ENCODE measurements around the gene HNRNPLL.

Gene HNRNPLL

GRCh38 chr2:38527338-38528007, 75.3 kb downstream of the HNRNPLL start:
- DNase-seq (ENCODE audit: low read depth) = no peak

DNA sequence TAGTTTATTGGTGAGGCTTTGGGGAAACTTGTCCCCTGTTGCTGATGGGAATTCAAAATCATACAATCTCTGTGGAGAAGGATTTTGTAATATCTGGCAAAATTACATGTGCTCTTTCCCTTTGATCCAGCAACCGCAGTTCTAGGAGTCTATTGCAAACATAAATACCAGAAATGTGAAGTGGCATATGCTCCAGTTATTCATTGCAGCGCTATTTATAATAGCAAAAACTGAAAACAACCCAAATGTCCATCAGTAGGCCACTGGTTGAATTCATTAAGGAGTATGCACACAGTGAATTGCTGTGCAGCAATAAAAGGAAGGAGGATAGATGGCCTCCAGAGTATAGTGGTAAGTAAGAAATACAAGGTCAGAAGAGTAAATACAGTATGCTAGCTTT, 76.5 kb downstream of the HNRNPLL start:
- DNase-seq (ENCODE audit: low read depth) = no peak

DNA sequence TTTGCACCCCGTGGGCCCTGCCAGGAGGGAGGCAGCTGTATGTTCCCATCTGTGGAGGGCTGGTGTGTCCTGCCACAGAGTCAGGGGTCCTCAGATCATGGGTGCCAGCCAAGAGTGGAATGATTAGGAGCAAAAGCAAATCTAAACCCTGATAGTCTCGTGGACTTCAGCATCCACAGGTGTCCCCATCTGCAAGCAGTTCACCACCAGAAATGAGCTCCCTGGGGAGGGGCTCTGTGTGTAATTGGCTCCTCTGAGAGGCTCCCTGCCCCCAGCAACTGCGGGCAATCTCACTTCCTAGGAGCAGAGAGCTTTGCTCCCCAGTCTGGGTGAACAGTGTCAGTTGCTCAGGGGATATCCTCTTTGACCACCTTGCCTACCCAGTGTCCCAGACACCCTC, 78.1 kb downstream of the HNRNPLL start:
- DNase-seq (ENCODE audit: low read depth) = no peak

DNA sequence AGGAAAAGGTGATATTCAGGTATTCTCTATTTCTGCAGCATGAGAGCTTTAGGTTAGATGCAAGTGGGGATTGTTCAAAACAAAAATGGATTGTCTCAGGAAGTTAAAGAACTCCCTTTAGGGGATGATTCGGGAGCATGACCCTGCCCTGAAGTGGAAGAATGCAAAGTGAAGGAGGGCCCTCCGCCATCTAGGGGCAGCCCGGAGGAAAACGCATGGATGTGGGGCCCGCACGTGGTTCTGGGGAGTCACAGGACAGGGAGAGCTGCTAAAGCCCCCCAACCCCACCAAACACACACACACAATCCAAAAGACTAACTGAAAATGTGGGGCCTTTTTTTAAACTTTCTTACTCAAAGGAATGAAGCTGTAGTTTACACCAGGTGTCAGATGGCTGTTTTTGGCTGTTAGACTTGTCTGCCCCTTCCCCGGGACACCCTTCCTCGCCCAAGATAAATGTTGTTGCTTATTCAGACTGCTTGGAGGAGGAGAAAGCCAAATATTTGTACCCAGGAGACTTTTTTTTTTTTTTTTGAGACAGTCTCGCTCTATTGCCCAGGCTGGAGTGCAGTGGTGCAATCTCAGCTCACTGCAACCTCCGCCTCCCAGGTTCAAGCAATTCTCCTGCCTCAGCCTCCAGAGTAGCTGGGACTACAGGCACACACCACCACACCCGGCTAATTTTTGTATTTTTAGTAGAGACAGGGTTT, 78.8 kb downstream of the HNRNPLL start:
- DNase-seq (ENCODE audit: low read depth) = no peak

GRCh38 chr2:38522754-38523349, 79.9 kb downstream of the HNRNPLL start:
- no peak for DNase-seq (ENCODE audit: low read depth)

DNA sequence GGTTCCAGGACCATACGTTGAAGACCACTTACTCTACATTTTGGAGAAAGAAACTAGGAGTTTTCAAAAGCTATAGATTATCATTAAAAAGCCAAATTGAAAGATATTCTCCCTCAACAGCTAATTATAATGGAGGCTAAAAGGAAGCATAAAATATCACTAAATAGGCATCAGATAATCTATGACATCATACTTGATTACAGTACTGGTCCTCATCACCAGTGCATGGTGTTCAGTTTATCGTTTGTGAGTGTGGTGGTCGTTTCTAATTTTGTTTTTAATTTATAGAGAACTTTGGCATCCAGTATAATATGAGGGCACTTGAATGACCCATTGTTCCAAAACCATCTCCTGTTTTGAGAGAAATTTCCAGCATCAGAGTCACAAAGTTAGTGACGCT, 80.9 kb downstream of the HNRNPLL start:
- no peak for DNase-seq (ENCODE audit: low read depth)

GRCh38 chr2:38517284-38517683, 85.4 kb downstream of the HNRNPLL start:
- DNase-seq (ENCODE audit: low read depth) = no peak

DNA sequence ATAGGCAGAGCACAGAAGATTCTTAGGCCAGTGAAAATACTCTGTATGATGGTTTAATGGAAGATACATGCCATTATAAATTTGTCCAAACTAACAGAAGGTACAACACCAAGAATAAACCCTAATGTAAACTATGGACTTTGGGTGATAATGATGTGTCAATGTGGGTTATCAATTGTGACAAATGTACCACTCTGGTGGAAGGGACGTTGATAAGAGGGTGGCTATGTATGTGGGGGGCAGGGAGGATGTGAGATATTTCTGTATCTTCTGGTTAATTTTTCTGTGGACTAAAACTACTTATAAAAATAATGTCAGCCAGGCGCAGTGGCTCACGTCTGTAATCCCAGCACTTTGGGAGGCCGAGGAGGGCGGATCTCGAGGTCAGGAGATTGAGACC, 86.2 kb downstream of the HNRNPLL start:
- no peak for DNase-seq (ENCODE audit: low read depth)

GRCh38 chr2:38516122-38516521, 86.6 kb downstream of the HNRNPLL start:
- no peak for DNase-seq (ENCODE audit: low read depth)

GRCh38 chr2:38515155-38516074, 87.3 kb downstream of the HNRNPLL start:
- DNase-seq (ENCODE audit: low read depth) = no peak

DNA sequence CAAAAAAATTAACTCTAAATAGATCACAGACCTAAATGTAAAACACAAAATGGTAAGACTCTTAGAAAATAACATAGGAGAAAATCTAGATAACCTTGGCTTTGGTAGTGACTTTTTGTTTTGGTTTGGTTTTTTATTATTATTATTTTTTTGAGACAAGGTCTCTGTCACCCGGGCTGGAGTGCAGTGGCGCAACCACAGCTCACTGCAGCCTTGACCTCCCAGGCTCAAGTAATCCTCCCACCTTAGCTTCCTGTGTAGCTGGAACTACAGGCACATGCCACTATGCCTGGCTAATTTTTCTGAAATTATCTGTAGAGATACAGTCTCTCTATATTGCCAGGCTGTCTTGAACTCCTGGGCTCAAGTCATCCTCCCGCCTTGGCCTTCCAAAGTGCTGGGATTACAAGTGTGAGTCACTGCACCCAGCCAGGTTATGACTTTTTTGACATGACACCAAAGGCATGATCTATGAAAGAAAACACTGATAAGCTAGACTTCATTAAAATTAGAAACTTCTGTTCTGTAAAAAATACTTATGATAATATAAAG, 88.0 kb downstream of the HNRNPLL start:
- DNase-seq (ENCODE audit: low read depth) = no peak

- DNase-seq (ENCODE audit: low read depth) = no peak
Measured at GRCh38 chr2:38512211-38512610, 90.5 kb downstream of the HNRNPLL start.

Measured in stimulated activated CD8-positive, alpha-beta memory T cell treated with anti-CD3 and anti-CD28 coated beads, Interleukin-4, amount 100 ng/mL, for 24 hours (primary cell).